GM21737 (cell line): Measurements from ENCODE around the gene CAMKMT.

ENCODE experiments used
- ATAC-seq: cut with Tn5 transposase; IDR thresholded peaks from one replicate; pipeline ENCODE4 v1.9.1; 2021; ENCODE audit warnings: mild to moderate bottlenecking, moderate library complexity; ENCODE audit not compliant: unreplicated experiment

Gene CAMKMT

GRCh38 chr2:44442019-44442418 lies 80.3 kb downstream of the CAMKMT start:
- no peak for ATAC-seq

DNA sequence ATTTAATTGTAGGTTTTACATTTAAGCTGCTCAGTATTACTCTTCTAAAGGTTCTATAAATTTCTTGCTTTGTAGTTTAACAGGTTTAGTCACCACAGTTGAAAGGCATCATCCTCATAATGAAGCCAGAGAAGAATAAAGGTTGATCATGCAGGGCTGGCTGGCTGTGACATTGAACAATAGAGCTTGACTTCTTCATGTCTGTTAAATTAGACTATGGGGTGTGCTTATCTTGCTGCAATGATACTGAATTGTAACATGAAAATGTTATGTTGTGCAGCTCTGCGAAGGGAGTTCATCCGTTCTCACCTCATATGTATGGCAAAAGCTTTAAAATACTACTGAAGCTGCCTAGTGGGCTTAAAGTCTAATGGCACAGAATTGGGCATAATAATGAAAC lies 81.8 kb downstream of the CAMKMT start:
- no peak for ATAC-seq

- no peak for ATAC-seq
These were observed 83.1 kb downstream of the CAMKMT start for GRCh38 chr2:44444881-44445280.

- ATAC-seq: no peak
These were observed 87.2 kb downstream of the CAMKMT start for GRCh38 chr2:44448860-44449527.

DNA sequence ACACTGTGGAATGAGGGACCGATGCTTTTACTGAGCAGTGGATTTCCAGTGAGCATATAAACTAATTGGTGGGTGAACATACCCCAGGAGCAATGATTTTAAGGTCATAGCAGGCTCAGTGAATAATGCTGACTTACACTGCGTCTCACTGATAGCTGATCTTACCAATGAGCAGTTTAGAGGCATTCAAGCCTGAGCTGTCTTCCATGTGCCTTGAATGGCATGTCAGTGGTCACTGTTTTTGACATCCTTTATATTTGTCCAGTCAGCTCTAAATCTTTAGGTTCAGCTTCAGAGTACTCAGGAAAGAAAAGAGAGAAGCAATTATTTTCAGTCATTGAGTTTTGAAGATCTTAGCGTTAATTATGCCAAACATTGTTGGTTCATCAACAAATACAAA lies 88.3 kb downstream of the CAMKMT start:
- ATAC-seq: no peak

DNA sequence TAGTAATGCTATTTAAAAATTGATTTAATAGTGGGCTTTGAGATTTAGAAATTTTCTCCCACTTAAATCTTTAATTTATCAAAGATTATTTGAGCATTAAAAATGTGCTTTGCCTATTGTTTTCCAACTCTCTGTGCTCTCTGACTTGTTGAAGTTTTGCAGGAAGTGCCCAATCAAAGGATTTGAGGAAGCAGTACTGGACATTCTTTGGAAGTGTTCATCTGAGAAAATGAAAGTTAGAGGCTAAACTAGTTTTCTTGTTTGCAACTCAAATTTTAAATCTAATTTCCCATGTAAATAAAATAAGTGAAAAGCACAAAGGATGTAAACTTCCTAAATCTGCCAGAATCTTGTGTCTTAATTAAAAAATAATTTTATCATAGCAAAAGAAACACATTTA lies 89.1 kb downstream of the CAMKMT start:
- ATAC-seq: no peak

DNA sequence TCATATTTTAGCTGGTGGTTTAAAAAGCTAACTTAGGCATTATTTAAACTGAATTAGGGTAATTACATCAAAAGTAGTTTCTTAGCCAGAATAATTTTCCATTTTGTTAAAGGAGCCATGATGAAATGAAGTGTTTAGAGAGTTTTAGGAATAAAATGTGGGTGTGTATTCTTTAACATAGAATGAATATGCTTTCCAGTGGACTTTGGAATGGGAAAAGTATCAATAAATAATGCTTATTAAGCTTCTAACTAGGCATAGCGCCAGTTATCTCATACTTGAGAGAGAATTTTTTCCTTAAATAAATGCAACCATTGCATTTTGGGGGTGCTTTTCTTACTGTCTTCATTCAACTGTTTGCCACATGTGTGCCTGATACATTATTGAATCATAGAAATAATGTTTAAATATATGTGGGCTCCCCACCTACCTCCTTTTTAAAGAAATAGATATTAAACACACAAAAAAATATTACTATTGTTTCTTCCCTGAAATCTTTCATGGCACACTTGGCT lies 90.4 kb downstream of the CAMKMT start:
- ATAC-seq: no peak

DNA sequence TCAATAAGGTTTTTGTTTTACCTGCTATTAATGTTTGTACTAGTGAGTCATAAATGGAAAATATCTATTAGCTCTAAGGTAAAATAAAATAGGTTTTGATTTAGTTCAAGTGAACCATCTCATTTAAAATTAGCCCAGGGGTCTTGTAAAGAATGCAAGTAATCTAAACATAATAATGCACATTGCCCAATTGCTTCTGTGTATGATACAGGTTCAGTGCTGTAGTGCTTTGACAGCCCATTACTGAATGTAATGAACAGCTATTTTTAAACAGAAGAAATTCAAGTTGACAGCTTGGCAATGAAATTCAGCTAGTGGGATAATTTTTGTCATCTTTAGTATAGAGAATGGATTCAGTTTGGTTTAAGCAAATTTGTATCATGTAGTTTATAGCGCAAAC lies 91.5 kb downstream of the CAMKMT start:
- ATAC-seq: no peak

- ATAC-seq: no peak
These were observed 94.1 kb downstream of the CAMKMT start for GRCh38 chr2:44455877-44456276.

- ATAC-seq: no peak
These were observed 95.2 kb downstream of the CAMKMT start for GRCh38 chr2:44456946-44457345.

- ATAC-seq: no peak
These were observed 98.0 kb downstream of the CAMKMT start for GRCh38 chr2:44459739-44460138.

GRCh38 chr2:44462934-44463849 lies 101.4 kb downstream of the CAMKMT start:
- no peak for ATAC-seq

GRCh38 chr2:44464437-44464836 lies 102.7 kb downstream of the CAMKMT start:
- ATAC-seq: no peak

GRCh38 chr2:44470151-44470550 lies 108.4 kb downstream of the CAMKMT start:
- no peak for ATAC-seq

DNA sequence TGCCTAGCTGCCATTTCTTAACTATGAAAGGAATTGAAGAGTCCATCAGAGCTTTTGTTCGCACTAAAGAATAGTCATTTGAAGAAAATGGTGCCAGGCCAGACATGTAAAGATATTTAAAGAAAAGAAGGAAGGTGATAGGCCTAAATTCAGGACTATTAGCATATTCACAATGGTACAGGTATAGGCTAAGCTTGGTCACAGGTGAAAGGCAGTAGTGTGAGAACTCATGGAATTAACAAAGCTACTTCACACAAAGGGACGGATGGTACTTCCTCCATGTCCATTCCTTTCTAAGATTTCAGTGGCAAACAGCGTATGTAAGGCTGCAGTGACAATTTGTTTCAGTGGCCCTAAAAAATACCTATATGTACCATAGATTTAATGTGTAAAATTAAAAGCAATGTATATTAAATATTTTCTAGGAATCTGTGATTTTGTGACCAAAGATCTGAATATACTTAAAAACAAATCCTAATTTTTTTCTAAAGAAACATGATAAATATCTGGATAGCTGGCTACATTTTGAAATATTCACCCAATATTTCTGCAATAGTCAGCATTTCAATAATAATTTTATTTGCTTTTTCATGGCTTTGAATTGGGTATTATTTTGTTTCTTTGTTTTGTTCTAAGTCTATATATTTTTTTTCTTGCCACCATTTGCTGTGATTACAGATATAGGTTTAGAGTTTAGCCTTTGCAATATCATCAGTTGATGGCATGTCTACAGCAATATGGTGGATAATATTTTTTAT lies 116.1 kb downstream of the CAMKMT start:
- ATAC-seq: no peak

- ATAC-seq: peak; percentile 95
These were observed 117.6 kb downstream of the CAMKMT start for GRCh38 chr2:44479127-44479887.

DNA sequence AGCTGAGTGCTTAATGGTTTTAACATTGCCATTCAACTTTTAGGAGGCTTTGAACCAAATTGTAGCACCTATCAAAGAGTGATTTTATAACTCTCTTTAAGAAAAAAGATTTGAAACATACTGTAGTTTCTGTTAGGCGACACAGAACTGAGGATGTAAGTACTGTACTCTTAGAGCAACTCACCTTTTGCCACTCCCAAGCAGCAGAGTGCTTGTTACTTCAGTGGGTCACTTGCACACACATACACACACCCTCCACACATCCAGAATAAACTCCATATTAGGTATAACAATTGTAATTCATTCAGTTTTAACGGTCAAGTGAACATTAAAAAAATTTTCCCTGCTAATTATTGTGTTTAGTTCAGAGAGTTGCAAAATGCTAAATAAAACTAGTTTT lies 118.3 kb downstream of the CAMKMT start:
- ATAC-seq: no peak

GRCh38 chr2:44487052-44487451 lies 125.3 kb downstream of the CAMKMT start:
- no peak for ATAC-seq

GRCh38 chr2:44490726-44491125 lies 129.0 kb downstream of the CAMKMT start:
- ATAC-seq: no peak

GRCh38 chr2:44494006-44494405 lies 132.3 kb downstream of the CAMKMT start:
- ATAC-seq: no peak

DNA sequence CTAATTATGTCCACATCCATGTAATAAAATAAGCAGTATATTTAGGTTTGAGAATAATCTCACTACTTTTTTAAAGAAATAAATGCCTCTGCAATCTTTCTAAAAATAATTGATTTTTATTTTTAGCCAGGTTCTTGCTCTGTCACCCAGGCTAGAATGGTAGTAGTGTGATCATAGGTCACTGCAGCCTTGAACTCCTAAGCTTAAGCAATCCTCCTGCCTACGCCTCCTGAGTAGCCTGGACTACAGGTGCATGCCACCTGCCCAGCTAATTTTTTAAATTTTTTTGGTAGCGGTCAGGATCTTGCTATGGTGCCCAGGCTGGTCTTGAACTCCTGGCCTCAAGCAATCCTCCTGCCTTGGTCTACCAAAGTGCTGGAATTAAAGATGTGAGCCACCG lies 133.3 kb downstream of the CAMKMT start:
- no peak for ATAC-seq
